Smooth muscle cell (in vitro differentiated cells): ENCODE data around the gene MAGEC2. TPM values are rescaled to one million over a fixed set of nuclear protein-coding genes. Genes with fewer than 3 reads are reported as not detected.

Experiments
- DNase-seq: peaks from one replicate; lab custom pipeline; 2025; ENCODE audit not compliant: unreplicated experiment; lab: John Stamatoyannopoulos, UW
- H2AFZ ChIP-seq: fragments of 200-600 bp; sonication (generic); 2 replicates; pipeline ENCODE4 v1.6.0; 2016; ENCODE audit warnings: antibody characterized with exemption, low read depth, mild to moderate bottlenecking
- H3F3A ChIP-seq: fragments of 200-600 bp; sonication (generic); 2 replicates; pipeline ENCODE4 v1.6.0; 2017; ENCODE audit warnings: antibody characterized with exemption, low read depth
- H3K27ac ChIP-seq: fragments of 200-600 bp; sonication (generic); 2 replicates; pipeline ENCODE4 v1.5.1; 2016; ENCODE audit warnings: low read depth, mild to moderate bottlenecking
- H3K27me3 ChIP-seq: fragments of 200-600 bp; sonication (generic); 2 replicates; pipeline ENCODE4 v1.6.1; 2016; ENCODE audit warnings: low read depth, mild to moderate bottlenecking
- H3K36me3 ChIP-seq: fragments of 200-600 bp; sonication (generic); 2 replicates; pipeline ENCODE4 v1.5.1; 2016; ENCODE audit warnings: low read depth
- H3K4me1 ChIP-seq: fragments of 200-600 bp; sonication (generic); 2 replicates; pipeline ENCODE4 v1.5.1; 2016; ENCODE audit warnings: low read depth
- H3K4me2 ChIP-seq: fragments of 200-600 bp; sonication (generic); 2 replicates; pipeline ENCODE4 v1.6.0; 2016; ENCODE audit warnings: mild to moderate bottlenecking
- H3K4me3 ChIP-seq: fragments of 200-600 bp; sonication (generic); 2 replicates; pipeline ENCODE4 v1.5.1; 2016; ENCODE audit warnings: mild to moderate bottlenecking
- H3K79me2 ChIP-seq: fragments of 200-600 bp; sonication (generic); 2 replicates; pipeline ENCODE4 v1.6.0; 2016; ENCODE audit warnings: low read depth, mild to moderate bottlenecking
- H3K9ac ChIP-seq: fragments of 200-600 bp; sonication (generic); 2 replicates; pipeline ENCODE4 v1.6.0; 2016; ENCODE audit warnings: low read depth
- H3K9me3 ChIP-seq: fragments of 200-600 bp; sonication (generic); replicated peaks from 2 replicates; pipeline ENCODE4 v1.5.1; 2016; ENCODE audit warnings: low read depth
- H4K20me1 ChIP-seq: fragments of 200-600 bp; sonication (generic); 2 replicates; pipeline ENCODE4 v1.6.0; 2016; ENCODE audit warnings: low read depth
- CTCF ChIP-seq: fragments of 200-600 bp; sonication (generic); IDR thresholded peaks from 2 replicates; pipeline ENCODE4 v1.5.1; 2017; ENCODE audit warnings: borderline replicate concordance, mild to moderate bottlenecking, antibody characterized with exemption; ENCODE audit not compliant: insufficient read depth, poor library complexity, severe bottlenecking
- WGBS: methylation state at CpG from one replicate; pipeline ENCODE4 v1.1.7; 2016; ENCODE audit warnings: low lambda C conversion rate; 5-methylcytosine and 5-hydroxymethylcytosine counted together
- polyA plus RNA-seq: library from polyadenylated mRNA; unstranded; fragments of >200 nt; fragmentation: Nextera tagmentation; extraction: Ambion mirVana; gene quantifications from 2 replicates; pipeline ENCODE4 v1.2.1, GENCODE V29; 2016
- total RNA-seq: library from RNA; depleted of rRNA; stranded (reverse); fragments of >200 nt; gene quantifications from 2 replicates; pipeline ENCODE4 v1.2.3, GENCODE V29; 2014

Gene MAGEC2
- total and polyA plus RNA-seq, 2 experiments from 2014 or later = not detected

- H3K9ac ChIP-seq = no peak overlapping the region
- peaks cover 5% of the 10 kb centered on the region for H3K4me1 ChIP-seq
- TF ChIP-seq CTCF = no peak
- no peak overlapping the region for H3K4me2 ChIP-seq
- no peak overlapping the region for H3K27ac ChIP-seq
- DNase-seq = no peak
- H3K27me3 ChIP-seq = no peaks in the 10 kb centered on the region
- no peak overlapping the region for H2AFZ ChIP-seq
- WGBS = 14% methylated on average over 1 of the region's 1 CpG
- no peaks in the 10 kb centered on the region for H4K20me1 ChIP-seq
- H3K9me3 ChIP-seq = no peaks in the 10 kb centered on the region
- no peaks in the 10 kb centered on the region for H3F3A ChIP-seq
- H3K79me2 ChIP-seq = no peaks in the 10 kb centered on the region
- H3K4me3 ChIP-seq = no peak overlapping the region
- H3K36me3 ChIP-seq = no peaks in the 10 kb centered on the region
Measured at GRCh38 chrX:142233400-142233799, 28.3 kb upstream of the MAGEC2 start.

GRCh38 chrX:142214081-142214480, 9.0 kb upstream of the MAGEC2 start:
- Histone ChIP-seq H3F3A (no peaks in the 10 kb centered on the region), H3K27me3 (no peaks in the 10 kb centered on the region), H3K36me3 (no peaks in the 10 kb centered on the region), H3K79me2 (no peaks in the 10 kb centered on the region), H3K9ac (no peak overlapping the region), H4K20me1 (no peaks in the 10 kb centered on the region), H3K4me1 (no peaks in the 10 kb centered on the region), H2AFZ (no peak overlapping the region), H3K4me3 (no peak overlapping the region), H3K27ac (no peak overlapping the region), H3K9me3 (peaks cover 4% of the 10 kb centered on the region), H3K4me2 (no peak overlapping the region)
- no peak for DNase-seq
- 71% methylated on average over 4 of the region's 4 CpGs for WGBS
- TF ChIP-seq CTCF = no peak

GRCh38 chrX:142201113-142201512, 4.0 kb downstream of the MAGEC2 start:
- 70% methylated on average over 2 of the region's 2 CpGs for WGBS
- H3K9ac ChIP-seq = no peak overlapping the region
- no peak overlapping the region for H3K27ac ChIP-seq
- no peaks in the 10 kb centered on the region for H3K79me2 ChIP-seq
- no peaks in the 10 kb centered on the region for H3K36me3 ChIP-seq
- H3K9me3 ChIP-seq = no peaks in the 10 kb centered on the region
- H4K20me1 ChIP-seq = no peaks in the 10 kb centered on the region
- no peak overlapping the region for H3K4me2 ChIP-seq
- H3K4me1 ChIP-seq = no peaks in the 10 kb centered on the region
- DNase-seq = no peak
- H3K27me3 ChIP-seq = no peaks in the 10 kb centered on the region
- no peak overlapping the region for H2AFZ ChIP-seq
- no peak for TF ChIP-seq CTCF
- H3F3A ChIP-seq = no peaks in the 10 kb centered on the region
- no peak overlapping the region for H3K4me3 ChIP-seq

GRCh38 chrX:142186103-142186502, 19.0 kb downstream of the MAGEC2 start:
- no peaks in the 10 kb centered on the region for H3K27me3 ChIP-seq
- WGBS = 42% methylated on average over 2 of the region's 2 CpGs
- H3K36me3 ChIP-seq = no peaks in the 10 kb centered on the region
- no peak overlapping the region for H3K4me2 ChIP-seq
- no peaks in the 10 kb centered on the region for H4K20me1 ChIP-seq
- no peak for TF ChIP-seq CTCF
- no peaks in the 10 kb centered on the region for H3K9me3 ChIP-seq
- H3K27ac ChIP-seq = no peak overlapping the region
- H3K9ac ChIP-seq = no peak overlapping the region
- H3K79me2 ChIP-seq = no peaks in the 10 kb centered on the region
- no peak overlapping the region for H2AFZ ChIP-seq
- H3K4me1 ChIP-seq = no peaks in the 10 kb centered on the region
- no peak for DNase-seq
- H3K4me3 ChIP-seq = no peak overlapping the region
- no peaks in the 10 kb centered on the region for H3F3A ChIP-seq
